HG03558 (cell line): Measurements from ENCODE around the gene CLDND2.
A peak's percentile ranks its signal among the peaks of the same experiment; 100 is the strongest.
"Not testable (repeated sequence)": the region's sequence is repeated elsewhere in the genome, so short reads cannot be mapped to it uniquely, and the experiment has no call there.

Experiments
- ATAC-seq: cut with Tn5 transposase; IDR thresholded peaks from one replicate; pipeline ENCODE4 v1.9.1; 2021; ENCODE audit warnings: moderate number of reproducible peaks; ENCODE audit not compliant: unreplicated experiment; ENCODE audit errors: extremely low read depth

The CLDND2 gene

GRCh38 chr19:51368366-51369282 is at the start of gene CLDND2:
CLDND2 (minus strand) TSS chr19:51369003; CDS start chr19:51368577, 426 bp downstream.
- no peak for ATAC-seq

GRCh38 chr19:51417810-51418157 is 49.0 kb upstream of the CLDND2 start:
- no peak for ATAC-seq

DNA sequence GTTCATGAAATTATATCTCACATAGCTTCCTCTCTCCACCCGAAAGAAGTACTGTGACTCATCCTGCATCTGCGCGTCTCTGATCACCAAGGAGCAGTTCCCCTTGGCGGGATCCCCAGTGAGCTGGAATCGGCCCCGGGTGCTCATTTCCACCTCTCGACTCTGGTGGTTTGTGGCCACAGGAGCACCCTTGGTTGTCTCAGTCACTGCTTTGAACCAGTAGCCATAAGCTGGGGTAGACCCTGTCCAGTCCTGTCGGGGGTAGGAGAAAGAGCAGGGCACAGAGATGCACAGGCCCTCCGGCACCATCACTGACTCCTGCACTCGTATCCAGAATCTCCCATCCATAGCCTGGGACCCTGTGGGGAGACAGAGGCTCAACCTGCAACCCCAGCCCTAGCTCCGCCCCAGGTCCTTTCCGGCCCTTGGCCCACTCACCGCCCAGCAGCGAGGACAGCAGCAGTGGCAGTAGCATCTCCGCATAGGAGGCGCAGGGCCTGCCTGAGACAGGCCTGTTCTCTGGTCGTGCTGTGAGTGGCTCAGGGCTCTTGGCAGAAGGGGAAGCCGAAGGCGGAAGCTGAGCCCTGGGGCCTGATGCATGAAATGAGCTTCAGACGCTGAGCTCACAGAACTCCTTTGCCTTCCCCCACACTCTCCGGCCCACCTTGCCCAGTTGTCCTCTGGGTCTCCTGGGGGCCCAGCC is 48.5 kb upstream of the CLDND2 start, which contains the start of gene SIGLEC10:
Gene SIGLEC10 (minus strand): TSS at position 536 of the 703 bp plus-strand sequence. CDS start 61 bp downstream, at position 475.
- no peak for ATAC-seq

- not testable (repeated sequence) for ATAC-seq
Measured at GRCh38 chr19:51416422-51416821, 47.6 kb upstream of the CLDND2 start.

GRCh38 chr19:51415187-51415586 is 46.4 kb upstream of the CLDND2 start:
- ATAC-seq, result no peak

- ATAC-seq, result no peak
Measured at GRCh38 chr19:51410950-51411748, 42.3 kb upstream of the CLDND2 start.

- ATAC-seq, result no peak
Measured at GRCh38 chr19:51407511-51408131, 38.8 kb upstream of the CLDND2 start.

- no peak for ATAC-seq
Measured at GRCh38 chr19:51402117-51402516, 33.3 kb upstream of the CLDND2 start.

GRCh38 chr19:51399936-51400335 is 31.1 kb upstream of the CLDND2 start:
- ATAC-seq, result not testable (repeated sequence)

GRCh38 chr19:51399231-51399630 is 30.4 kb upstream of the CLDND2 start:
- ATAC-seq, result no peak

GRCh38 chr19:51398096-51398704 is 29.4 kb upstream of the CLDND2 start:
- ATAC-seq, result no peak

DNA sequence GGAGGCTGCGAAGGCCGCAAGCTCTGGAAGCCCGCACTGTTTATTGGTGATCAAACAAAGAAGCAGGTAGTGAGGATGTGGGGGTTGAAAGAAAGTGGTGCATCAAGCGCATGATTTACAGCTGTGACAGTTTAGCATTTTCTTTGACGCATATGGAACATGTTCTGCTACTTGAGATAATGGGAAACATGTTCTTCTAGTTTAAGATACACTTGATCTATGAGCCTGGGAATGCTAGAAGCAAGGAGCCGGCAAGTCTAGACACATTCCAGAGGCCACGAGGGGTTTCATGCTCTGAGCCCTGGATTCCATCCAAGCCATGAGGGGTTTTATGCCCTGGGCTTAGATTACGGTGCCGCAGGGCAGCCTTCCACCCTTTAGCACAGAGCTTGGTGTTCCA is 28.6 kb upstream of the CLDND2 start:
- ATAC-seq, result not testable (repeated sequence)

GRCh38 chr19:51396175-51396574 is 27.4 kb upstream of the CLDND2 start:
- ATAC-seq, result no peak

- peak; percentile 68 for ATAC-seq
Measured at GRCh38 chr19:51394050-51394836, 25.4 kb upstream of the CLDND2 start.

GRCh38 chr19:51392701-51393100 is 23.9 kb upstream of the CLDND2 start:
- ATAC-seq, result no peak

DNA sequence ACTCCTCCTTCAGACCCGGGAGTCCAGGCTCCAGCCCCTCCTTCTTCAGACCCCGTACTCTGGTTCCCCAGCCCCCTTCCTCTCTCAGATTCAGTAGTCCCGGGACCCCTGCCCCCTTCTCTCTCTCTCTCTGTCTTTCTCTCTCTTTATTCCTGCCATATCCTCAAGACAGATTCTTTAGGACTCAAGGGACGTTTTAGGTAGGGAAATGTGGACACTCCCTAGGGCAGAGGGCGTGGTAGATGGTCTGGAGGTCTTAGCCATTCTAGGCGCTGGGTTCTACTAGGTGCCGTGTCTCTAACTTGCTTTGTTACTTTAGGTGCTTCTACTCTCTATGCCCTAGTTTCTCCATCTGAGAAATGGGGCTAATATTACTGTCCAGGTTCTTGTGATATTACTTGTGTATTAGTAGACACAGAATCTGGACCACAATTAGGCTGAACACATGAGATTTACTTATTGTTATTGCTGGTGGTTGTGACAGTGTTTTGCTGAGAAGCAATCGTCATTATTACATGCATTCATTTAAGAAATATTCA is 22.3 kb upstream of the CLDND2 start:
- no peak for ATAC-seq

GRCh38 chr19:51389143-51389542 is 20.3 kb upstream of the CLDND2 start:
- ATAC-seq, result no peak

GRCh38 chr19:51387924-51388389 is 19.2 kb upstream of the CLDND2 start, which contains the start of gene LIM2:
LIM2 (minus strand) TSS chr19:51387974; CDS start chr19:51387443, 531 bp downstream.
- ATAC-seq, result no peak
